CD4-positive, alpha-beta T cell (primary cell): ENCODE results near the gene TTL. TPM values are rescaled to one million over a fixed set of nuclear protein-coding genes. Genes with fewer than 3 reads are reported as not detected.
"Not testable (repeated sequence)": the region's sequence is repeated elsewhere in the genome, so short reads cannot be mapped to it uniquely, and the experiment has no call there.

Source experiments
- ATAC-seq: fragments of 200-7000 bp; cut with Tn5 transposase; one replicate; pipeline ENCODE4 v1.10.0; 2022; ENCODE audit warnings: mild to moderate bottlenecking; ENCODE audit not compliant: poor library complexity
- CTCF ChIA-PET: fragments of 350-600 bp; sonication (Branson Sonifier 250); formaldehyde crosslinking; loops from one replicate; lab custom pipeline; 2021; ENCODE audit warnings: antibody characterized with exemption, inconsistent platforms; lab: Charles Lee
- POLR2A ChIA-PET: fragments of 350-600 bp; sonication (Branson Sonifier 250); formaldehyde crosslinking; loops from one replicate; lab custom pipeline; 2021; ENCODE audit warnings: antibody characterized with exemption, inconsistent platforms; lab: Charles Lee
- DNase-seq, 14 experiments: peaks; one replicate each; pipeline ENCODE4 v3.0.0-alpha.2; 2013 to 2020; ENCODE audit warnings: mixed read lengths in 2 of 14
- H3K27ac ChIP-seq, 2 donors: one replicate each; pipeline versions ENCODE4 v1.5.1 to v1.7.0; 2013; ENCODE audit warnings: low read length in 2 of 2, low read depth in 1 of 2, mild to moderate bottlenecking in 1 of 2
- H3K27me3 ChIP-seq, 2 experiments: 1 replicate in 1 of 2; 2 replicates in 1 of 2; pipeline versions ENCODE4 v1.6.1 to v1.7.0; 2013; ENCODE audit warnings: low read length in 2 of 2, control low read depth in 1 of 2, mild to moderate bottlenecking in 1 of 2, moderate library complexity in 1 of 2; ENCODE audit not compliant: insufficient read depth in 2 of 2, control insufficient read depth in 1 of 2
- H3K36me3 ChIP-seq: one replicate; pipeline ENCODE4 v1.6.1; 2013; ENCODE audit warnings: low read length, control low read depth; ENCODE audit not compliant: insufficient read depth
- H3K4me1 ChIP-seq: one replicate; pipeline ENCODE4 v1.6.1; 2013; ENCODE audit warnings: low read length, control low read depth; ENCODE audit not compliant: insufficient read depth
- H3K4me3 ChIP-seq: one replicate; pipeline ENCODE4 v1.5.1; 2013; ENCODE audit warnings: mild to moderate bottlenecking, low read length, moderate library complexity
- H3K9me3 ChIP-seq, 2 experiments: 1 replicate in 1 of 2; 2 replicates in 1 of 2; pipeline versions ENCODE4 v1.6.1 to v1.7.0; 2013; ENCODE audit warnings: low read length in 2 of 2, mild to moderate bottlenecking in 2 of 2, control low read depth in 1 of 2, moderate library complexity in 1 of 2; ENCODE audit not compliant: control insufficient read depth in 1 of 2, insufficient read depth in 1 of 2
- H3K27ac Mint-ChIP-seq: one replicate; pipeline ENCODE4 v1.8.0; 2020; ENCODE audit warnings: mixed read lengths
- H3K27me3 Mint-ChIP-seq: one replicate; pipeline ENCODE4 v1.8.0; 2021; ENCODE audit warnings: mixed read lengths
- H3K36me3 Mint-ChIP-seq: one replicate; pipeline ENCODE4 v1.8.0; 2021; ENCODE audit warnings: low read depth, mixed read lengths
- H3K4me1 Mint-ChIP-seq: one replicate; pipeline ENCODE4 v1.8.0; 2021; ENCODE audit warnings: low read depth, mixed read lengths
- H3K4me3 Mint-ChIP-seq: one replicate; pipeline ENCODE4 v1.8.0; 2020; ENCODE audit warnings: mild to moderate bottlenecking, mixed read lengths
- H3K9me3 Mint-ChIP-seq: one replicate; pipeline ENCODE4 v1.8.0; 2020; ENCODE audit warnings: mixed read lengths
- intact Hi-C, 2 experiments: fragments of 100-400 bp; cut with DNase I in 1 of 2; cut with micrococcal nuclease in 1 of 2; formaldehyde crosslinking; loops; one replicate each; pipeline versions ENCODE4 v1.15.1 to v1.9.0; 2023 to 2025; cut with DNase I, micrococcal nuclease
- total RNA-seq, 174 experiments: library from RNA in 2 of 174; stranded (reverse) in 2 of 174; gene quantifications; one replicate each; pipeline ENCODE4 v1.2.3 and lab custom pipeline; 2021 to 2026
- TF ChIP-seq, protein P1 (sequence below): fragments of 200-600 bp; IDR thresholded peaks from one replicate; pipeline ENCODE4 v1.8.0; 2022; ENCODE audit warnings: antibody characterized with exemption, mild to moderate bottlenecking

The TTL gene
- total RNA-seq, 2 experiments from 2014 or later, result 9.9 to 10.8 TPM

DNA sequence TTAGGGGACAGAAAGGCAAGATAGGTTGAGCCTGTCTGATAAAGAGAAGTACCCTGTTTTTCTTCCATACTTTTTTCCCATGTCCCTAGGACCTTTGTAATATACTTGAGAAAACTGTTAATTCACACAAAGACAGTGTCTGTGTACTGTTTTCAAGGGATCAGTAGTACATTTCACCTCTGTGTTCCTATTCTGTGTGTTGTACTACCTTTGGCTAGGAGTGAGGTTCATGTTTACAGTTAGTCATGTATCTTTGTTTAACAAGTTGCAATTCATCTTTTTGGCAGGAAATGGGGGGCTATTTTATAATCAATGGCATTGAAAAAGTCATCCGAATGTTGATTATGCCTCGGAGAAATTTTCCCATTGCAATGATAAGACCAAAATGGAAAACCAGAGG is 67.0 kb downstream of the TTL start:
- Histone ChIP-seq H3K9me3 (no peaks in the 10 kb centered on the region), H3K27me3 (no peaks in the 10 kb centered on the region), H3K27ac (no peak overlapping the region), H3K36me3 (peaks cover 78% of the 10 kb centered on the region), H3K4me3 (no peak overlapping the region), H3K4me1 (peaks cover under 1% of the 10 kb centered on the region)
- H3K4me3 Mint-ChIP-seq, result no peak overlapping the region
- no peak for ATAC-seq
- H3K9me3 Mint-ChIP-seq, result no peaks in the 10 kb centered on the region
- ChIA-PET POLR2A (no interaction called here), CTCF (no interaction called here)
- peaks cover 9% of the 10 kb centered on the region for H3K4me1 Mint-ChIP-seq
- intact Hi-C loops, result no loop called here
- no peak for DNase-seq
- peaks cover 75% of the 10 kb centered on the region for H3K36me3 Mint-ChIP-seq
- H3K27ac Mint-ChIP-seq, result no peak overlapping the region
- no peaks in the 10 kb centered on the region for H3K27me3 Mint-ChIP-seq
- TF ChIP-seq, protein P1, sequence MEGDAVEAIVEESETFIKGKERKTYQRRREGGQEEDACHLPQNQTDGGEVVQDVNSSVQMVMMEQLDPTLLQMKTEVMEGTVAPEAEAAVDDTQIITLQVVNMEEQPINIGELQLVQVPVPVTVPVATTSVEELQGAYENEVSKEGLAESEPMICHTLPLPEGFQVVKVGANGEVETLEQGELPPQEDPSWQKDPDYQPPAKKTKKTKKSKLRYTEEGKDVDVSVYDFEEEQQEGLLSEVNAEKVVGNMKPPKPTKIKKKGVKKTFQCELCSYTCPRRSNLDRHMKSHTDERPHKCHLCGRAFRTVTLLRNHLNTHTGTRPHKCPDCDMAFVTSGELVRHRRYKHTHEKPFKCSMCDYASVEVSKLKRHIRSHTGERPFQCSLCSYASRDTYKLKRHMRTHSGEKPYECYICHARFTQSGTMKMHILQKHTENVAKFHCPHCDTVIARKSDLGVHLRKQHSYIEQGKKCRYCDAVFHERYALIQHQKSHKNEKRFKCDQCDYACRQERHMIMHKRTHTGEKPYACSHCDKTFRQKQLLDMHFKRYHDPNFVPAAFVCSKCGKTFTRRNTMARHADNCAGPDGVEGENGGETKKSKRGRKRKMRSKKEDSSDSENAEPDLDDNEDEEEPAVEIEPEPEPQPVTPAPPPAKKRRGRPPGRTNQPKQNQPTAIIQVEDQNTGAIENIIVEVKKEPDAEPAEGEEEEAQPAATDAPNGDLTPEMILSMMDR, result no peak

GRCh38 chr2:112566104-112566503 is 84.1 kb downstream of the TTL start:
- Mint-ChIP-seq H3K4me3 (no peak overlapping the region), H3K4me1 (no peaks in the 10 kb centered on the region), H3K27ac (no peak overlapping the region), H3K27me3 (no peaks in the 10 kb centered on the region), H3K36me3 (peaks cover 93% of the 10 kb centered on the region), H3K9me3 (peaks cover 6% of the 10 kb centered on the region)
- ChIA-PET POLR2A (no interaction called here), CTCF (no interaction called here)
- peaks cover 77% of the 10 kb centered on the region for H3K36me3 ChIP-seq
- TF ChIP-seq, protein P1, result no peak
- H3K27ac ChIP-seq, result no peak overlapping the region
- H3K4me1 ChIP-seq, result no peaks in the 10 kb centered on the region
- H3K27me3 ChIP-seq, result no peaks in the 10 kb centered on the region
- ATAC-seq (no peak), DNase-seq (no peak)
- intact Hi-C loops, result no loop called here
- peaks cover 0 to 4% of the 10 kb centered on the region in 2 experiments for H3K9me3 ChIP-seq
- no peak overlapping the region for H3K4me3 ChIP-seq

GRCh38 chr2:112566508-112566907 is 84.6 kb downstream of the TTL start:
- H3K4me1 ChIP-seq, H3K9me3 ChIP-seq, H3K4me1 Mint-ChIP-seq, H3K9me3 Mint-ChIP-seq, H3K4me3 ChIP-seq, DNase-seq, ATAC-seq, H3K27ac Mint-ChIP-seq, CTCF ChIA-PET, H3K27me3 ChIP-seq, H3K4me3 Mint-ChIP-seq, POLR2A ChIA-PET, H3K27me3 Mint-ChIP-seq, H3K27ac ChIP-seq, intact Hi-C loops: not testable (repeated sequence)
- H3K36me3 Mint-ChIP-seq, result peaks cover 93% of the 10 kb centered on the region
- peaks cover 77% of the 10 kb centered on the region for H3K36me3 ChIP-seq

DNA sequence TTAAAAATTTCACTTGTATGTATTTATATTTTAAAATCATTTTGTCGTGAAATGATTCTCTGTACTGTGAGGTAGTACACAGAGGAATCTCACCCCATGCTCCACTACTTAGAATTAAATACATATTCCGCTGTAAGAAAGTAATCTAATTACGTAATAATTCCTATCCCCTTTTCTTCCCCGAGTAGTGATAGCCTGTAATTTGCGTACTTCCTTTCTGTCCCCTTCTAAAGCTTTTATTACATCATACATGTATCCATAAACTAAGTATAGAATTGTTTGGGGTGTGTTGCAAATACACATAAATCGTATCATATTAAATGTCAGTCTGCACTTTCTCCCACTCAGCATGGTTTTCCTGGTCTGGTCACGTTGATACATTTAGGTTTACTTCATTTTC is 90.0 kb downstream of the TTL start:
- H3K9me3 ChIP-seq, result peaks cover 0 to 4% of the 10 kb centered on the region in 2 experiments
- ATAC-seq, result no peak
- TF ChIP-seq, protein P1, result no peak
- intact Hi-C loops, result no loop called here
- DNase-seq, result no peak
- H3K4me1 Mint-ChIP-seq, result no peaks in the 10 kb centered on the region
- H3K4me1 ChIP-seq, result no peaks in the 10 kb centered on the region
- no peak overlapping the region for H3K27ac Mint-ChIP-seq
- peaks cover 6% of the 10 kb centered on the region for H3K9me3 Mint-ChIP-seq
- ChIA-PET POLR2A (interaction anchor here (0.6 kb wide), 1 partner anchor 12 kb away, joined by 3 read pairs; no protein-coding TSS in a partner anchor), CTCF (no interaction called here)
- H3K36me3 Mint-ChIP-seq, result peaks cover 98% of the 10 kb centered on the region
- H3K4me3 ChIP-seq, result no peak overlapping the region
- H3K4me3 Mint-ChIP-seq, result no peak overlapping the region
- no peaks in the 10 kb centered on the region for H3K27me3 ChIP-seq
- H3K27me3 Mint-ChIP-seq, result no peaks in the 10 kb centered on the region
- H3K36me3 ChIP-seq, result peaks cover 87% of the 10 kb centered on the region
- no peak overlapping the region for H3K27ac ChIP-seq
